Measurements from ENCODE around the gene TMEM150A. TPM values are rescaled to one million over a fixed set of nuclear protein-coding genes. Genes with fewer than 3 reads are reported as not detected.
"Not testable (repeated sequence)": the region's sequence is repeated elsewhere in the genome, so short reads cannot be mapped to it uniquely, and the experiment has no call there.

The TMEM150A gene
- total RNA-seq, 5 donors from 2014 or later (not counting 1 experiment from before 2014, with no cell fraction given), result 8.4 to 17.1 (median 16.2) TPM

- H3K9me3 ChIP-seq; CTCF ChIA-PET; H3K27me3 ChIP-seq (replicated peaks in 1 of 2; ENCODE audit: control insufficient read depth in 2 of 2, extremely low read depth in 1 of 2, insufficient read depth in 2 of 2, low read length in 1 of 2); ATAC-seq (replicated peaks in 1 of 4); H3K27me3 Mint-ChIP-seq; H3K27ac ChIP-seq (ENCODE audit: low read length); DNase-seq; H3K4me3 ChIP-seq (ENCODE audit: control insufficient read depth in 1 of 2, extremely low read depth in 1 of 2, low read length in 1 of 2); H3K9me3 Mint-ChIP-seq: not testable (repeated sequence)
- WGBS (ENCODE audit: insufficient coverage), result 88% methylated on average over 2 of the region's 3 CpGs
- Histone ChIP-seq H3K4me1 (ENCODE audit: control insufficient read depth in 1 of 2, extremely low read depth in 1 of 2, insufficient read depth in 2 of 2, low read length in 2 of 2) (peaks cover 5 to 35% of the 10 kb centered on the region in 2 experiments), H3K36me3 (ENCODE audit: control insufficient read depth in 2 of 2, extremely low read depth in 1 of 2, insufficient read depth in 1 of 2, low read length in 1 of 2) (peaks cover 3 to 14% of the 10 kb centered on the region in 2 donors)
- H3K4me3 Mint-ChIP-seq, result peak overlapping the region; percentile 82 to 89 (median 88)
- POLR2A ChIA-PET, result interaction anchor here in 1 of 2 donors (1.0 kb wide), 1 partner anchor 9 kb away, joined by 4 read pairs; the partner anchor contains the start of gene RNF181
- peaks cover 31 to 49% (median 41%) of the 10 kb centered on the region in 3 donors for H3K4me1 Mint-ChIP-seq
- H3K27ac Mint-ChIP-seq, result peak overlapping the region in 1 of 2 donors; percentile 55
- peaks cover 12% of the 10 kb centered on the region for H3K36me3 Mint-ChIP-seq
Observed at GRCh38 chr2:85604133-85604444, 1.6 kb upstream of the TMEM150A start.

GRCh38 chr2:85601771-85602475 is 575 bp downstream of the TMEM150A start:
- Mint-ChIP-seq H3K9me3 (no peaks in the 10 kb centered on the region), H3K27me3 (no peaks in the 10 kb centered on the region), H3K4me3 (peak overlapping the region; percentile 80 to 85 (median 82)), H3K4me1 (peaks cover 25 to 46% (median 37%) of the 10 kb centered on the region in 3 donors), H3K27ac (peak overlapping the region; percentile 87 to 91), H3K36me3 (no peaks in the 10 kb centered on the region)
- POLR2A ChIA-PET, result no interaction called here
- ATAC-seq (replicated peaks in 1 of 4) (peak; percentile 8 to 16 (median 12)), DNase-seq (peak in 1 of 35 experiments; percentile 15)
- no peaks in the 10 kb centered on the region for H3K9me3 ChIP-seq
- 15% methylated on average over 34 of the region's 36 CpGs for WGBS (ENCODE audit: insufficient coverage)
- CTCF ChIA-PET, result interaction anchor here (0.6 to 0.9 kb wide), 2 partner anchors 53 to 632 kb away, joined by 3 to 6 read pairs; no protein-coding TSS in a partner anchor
- peak overlapping the region; percentile 45 for H3K27ac ChIP-seq (ENCODE audit: low read length)
- peaks cover 5 to 15% of the 10 kb centered on the region in 2 donors for H3K36me3 ChIP-seq (ENCODE audit: control insufficient read depth in 2 of 2, extremely low read depth in 1 of 2, insufficient read depth in 1 of 2, low read length in 1 of 2)
- H3K27me3 ChIP-seq (replicated peaks in 1 of 2; ENCODE audit: control insufficient read depth in 2 of 2, extremely low read depth in 1 of 2, insufficient read depth in 2 of 2, low read length in 1 of 2), result no peaks in the 10 kb centered on the region
- H3K4me1 ChIP-seq (ENCODE audit: control insufficient read depth in 1 of 2, extremely low read depth in 1 of 2, insufficient read depth in 2 of 2, low read length in 2 of 2), result peaks cover 5 to 39% of the 10 kb centered on the region in 2 experiments
- peak overlapping the region; percentile 81 to 96 for H3K4me3 ChIP-seq (ENCODE audit: control insufficient read depth in 1 of 2, extremely low read depth in 1 of 2, low read length in 1 of 2)

GRCh38 chr2:85600951-85601770 is 1.3 kb downstream of the TMEM150A start:
- ChIA-PET POLR2A (interaction anchor here in 1 of 2 donors (0.6 kb wide), 1 partner anchor 9 kb away, joined by 3 read pairs; no protein-coding TSS in a partner anchor), CTCF (interaction anchor here (0.5 to 0.9 kb wide), 3 partner anchors 52 to 896 kb away, joined by 3 to 6 read pairs (median 3); no protein-coding TSS in a partner anchor)
- Histone ChIP-seq H3K9me3 (no peaks in the 10 kb centered on the region), H3K36me3 (ENCODE audit: control insufficient read depth in 2 of 2, extremely low read depth in 1 of 2, insufficient read depth in 1 of 2, low read length in 1 of 2) (peaks cover 5 to 18% of the 10 kb centered on the region in 2 donors), H3K4me3 (ENCODE audit: control insufficient read depth in 1 of 2, extremely low read depth in 1 of 2, low read length in 1 of 2) (no peak overlapping the region), H3K4me1 (ENCODE audit: control insufficient read depth in 1 of 2, extremely low read depth in 1 of 2, insufficient read depth in 2 of 2, low read length in 2 of 2) (peaks cover 10 to 47% of the 10 kb centered on the region in 2 experiments), H3K27ac (ENCODE audit: low read length) (peak overlapping the region; percentile 45), H3K27me3 (replicated peaks in 1 of 2; ENCODE audit: control insufficient read depth in 2 of 2, extremely low read depth in 1 of 2, insufficient read depth in 2 of 2, low read length in 1 of 2) (no peaks in the 10 kb centered on the region)
- Mint-ChIP-seq H3K9me3 (no peaks in the 10 kb centered on the region), H3K27me3 (no peaks in the 10 kb centered on the region), H3K4me3 (peak overlapping the region; percentile 80 to 85 (median 82)), H3K27ac (peak overlapping the region; percentile 87 to 91), H3K4me1 (peaks cover 32 to 50% (median 45%) of the 10 kb centered on the region in 3 donors), H3K36me3 (no peaks in the 10 kb centered on the region)
- WGBS (ENCODE audit: insufficient coverage), result 100% methylated on average over 2 of the region's 6 CpGs
- no peak for ATAC-seq (replicated peaks in 1 of 4)
- DNase-seq, result no peak

- no peaks in the 10 kb centered on the region for H3K27me3 Mint-ChIP-seq
- no peaks in the 10 kb centered on the region for H3K9me3 Mint-ChIP-seq
- peak overlapping the region; percentile 43 to 91 for H3K27ac Mint-ChIP-seq
- no peak for ATAC-seq (replicated peaks in 1 of 4)
- WGBS (ENCODE audit: insufficient coverage), result 94% methylated on average over 2 of the region's 3 CpGs
- Histone ChIP-seq H3K36me3 (ENCODE audit: control insufficient read depth in 2 of 2, extremely low read depth in 1 of 2, insufficient read depth in 1 of 2, low read length in 1 of 2) (peaks cover 5 to 18% of the 10 kb centered on the region in 2 donors), H3K4me1 (ENCODE audit: control insufficient read depth in 1 of 2, extremely low read depth in 1 of 2, insufficient read depth in 2 of 2, low read length in 2 of 2) (peaks cover 12 to 51% of the 10 kb centered on the region in 2 experiments), H3K9me3 (no peaks in the 10 kb centered on the region), H3K4me3 (ENCODE audit: control insufficient read depth in 1 of 2, extremely low read depth in 1 of 2, low read length in 1 of 2) (no peak overlapping the region), H3K27me3 (replicated peaks in 1 of 2; ENCODE audit: control insufficient read depth in 2 of 2, extremely low read depth in 1 of 2, insufficient read depth in 2 of 2, low read length in 1 of 2) (no peaks in the 10 kb centered on the region), H3K27ac (ENCODE audit: low read length) (no peak overlapping the region)
- peaks cover 41 to 49% (median 47%) of the 10 kb centered on the region in 3 donors for H3K4me1 Mint-ChIP-seq
- POLR2A ChIA-PET, result interaction anchor here in 1 of 2 donors (0.6 kb wide), 1 partner anchor 10 kb away, joined by 3 read pairs; no protein-coding TSS in a partner anchor
- H3K36me3 Mint-ChIP-seq, result peaks cover 3% of the 10 kb centered on the region
- CTCF ChIA-PET, result interaction anchor here in 1 of 2 donors (0.5 kb wide), 1 partner anchor 897 kb away, joined by 3 read pairs; no protein-coding TSS in a partner anchor
- H3K4me3 Mint-ChIP-seq, result peak overlapping the region in 2 of 3 donors; percentile 82 to 85
- DNase-seq, result no peak
Observed at GRCh38 chr2:85600235-85600575, 2.3 kb downstream of the TMEM150A start.

GRCh38 chr2:85599468-85600234 is 2.8 kb downstream of the TMEM150A start:
- Histone ChIP-seq H3K9me3 (no peaks in the 10 kb centered on the region), H3K36me3 (ENCODE audit: control insufficient read depth in 2 of 2, extremely low read depth in 1 of 2, insufficient read depth in 1 of 2, low read length in 1 of 2) (peaks cover 5 to 18% of the 10 kb centered on the region in 2 donors), H3K27me3 (replicated peaks in 1 of 2; ENCODE audit: control insufficient read depth in 2 of 2, extremely low read depth in 1 of 2, insufficient read depth in 2 of 2, low read length in 1 of 2) (no peaks in the 10 kb centered on the region), H3K27ac (ENCODE audit: low read length) (no peak overlapping the region), H3K4me3 (ENCODE audit: control insufficient read depth in 1 of 2, extremely low read depth in 1 of 2, low read length in 1 of 2) (no peak overlapping the region), H3K4me1 (ENCODE audit: control insufficient read depth in 1 of 2, extremely low read depth in 1 of 2, insufficient read depth in 2 of 2, low read length in 2 of 2) (peaks cover 13 to 54% of the 10 kb centered on the region in 2 experiments)
- peaks cover 40 to 47% (median 46%) of the 10 kb centered on the region in 3 donors for H3K4me1 Mint-ChIP-seq
- H3K36me3 Mint-ChIP-seq, result peaks cover 3% of the 10 kb centered on the region
- no peaks in the 10 kb centered on the region for H3K27me3 Mint-ChIP-seq
- H3K4me3 Mint-ChIP-seq, result no peak overlapping the region
- no peak for DNase-seq
- POLR2A ChIA-PET, result interaction anchor here in 1 of 2 donors (0.6 kb wide), 1 partner anchor 192 kb away, joined by 3 read pairs; no protein-coding TSS in a partner anchor
- 66% methylated on average over 17 of the region's 17 CpGs for WGBS (ENCODE audit: insufficient coverage)
- no peaks in the 10 kb centered on the region for H3K9me3 Mint-ChIP-seq
- peak overlapping the region in 1 of 2 donors; percentile 91 for H3K27ac Mint-ChIP-seq
- no peak for ATAC-seq (replicated peaks in 1 of 4)
- CTCF ChIA-PET, result no interaction called here

All from T-cell (primary cell).